Type B pancreatic cell (in vitro differentiated cells): ENCODE results near the gene REV1. TPM values are rescaled to one million over a fixed set of nuclear protein-coding genes. Genes with fewer than 3 reads are reported as not detected.

ENCODE experiments used
- DNase-seq: peaks from one replicate; pipeline ENCODE4 v3.0.0; 2021; ENCODE audit warnings: mixed read lengths; ENCODE audit not compliant: unreplicated experiment; ENCODE audit errors: extremely low spot score
- H3K27ac Mint-ChIP-seq: 2 replicates; pipeline ENCODE4 v1.8.0; 2021; ENCODE audit warnings: mild to moderate bottlenecking, mixed read lengths
- H3K27me3 Mint-ChIP-seq: 2 replicates; pipeline ENCODE4 v1.8.0; 2021; ENCODE audit warnings: mixed read lengths
- H3K36me3 Mint-ChIP-seq: 2 replicates; pipeline ENCODE4 v1.8.0; 2021; ENCODE audit warnings: mixed read lengths
- H3K4me1 Mint-ChIP-seq: one replicate; pipeline ENCODE4 v1.8.0; 2021; ENCODE audit warnings: mixed read lengths; ENCODE audit not compliant: unreplicated experiment
- H3K4me3 Mint-ChIP-seq: 2 replicates; pipeline ENCODE4 v1.8.0; 2021; ENCODE audit warnings: mild to moderate bottlenecking, mixed read lengths
- H3K9me3 Mint-ChIP-seq: 2 replicates; pipeline ENCODE4 v1.8.0; 2021; ENCODE audit warnings: mixed read lengths
- CTCF ChIP-seq: fragments of 200-600 bp; sonication (generic); conservative IDR thresholded peaks from 2 replicates; pipeline ENCODE4 v1.5.0; 2021; ENCODE audit warnings: antibody characterized with exemption, mild to moderate bottlenecking
- total RNA-seq: library from RNA; stranded (reverse); gene quantifications from 2 replicates; pipeline ENCODE4 v1.2.1, GENCODE V29; 2021; ENCODE audit warnings: low replicate concordance

REV1 gene
- total RNA-seq, 1 donor from 2014 or later, result 42.6 TPM

DNA sequence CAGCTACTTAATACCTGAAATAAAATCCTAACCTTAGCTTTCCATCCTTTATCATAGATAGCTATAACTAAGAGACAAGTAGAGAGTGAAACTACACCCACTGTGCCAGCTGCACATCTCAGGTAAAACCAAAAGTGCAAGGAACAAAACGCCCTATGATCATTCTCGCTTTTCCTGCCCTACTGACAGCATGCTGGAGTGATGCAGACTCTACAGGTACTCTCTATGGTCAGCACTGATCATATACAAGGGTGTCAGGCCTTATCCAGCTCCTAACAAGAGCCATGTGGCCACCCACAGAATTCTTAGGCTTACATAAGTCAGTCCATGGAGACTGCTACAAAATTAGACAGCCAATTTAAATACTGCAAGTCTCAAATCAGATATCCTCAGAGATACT lies 45.6 kb downstream of the REV1 start:
- no peak for TF ChIP-seq CTCF
- no peaks in the 10 kb centered on the region for H3K27me3 Mint-ChIP-seq
- H3K4me3 Mint-ChIP-seq, result no peak overlapping the region
- no peaks in the 10 kb centered on the region for H3K9me3 Mint-ChIP-seq
- peak overlapping the region; percentile 45 for H3K27ac Mint-ChIP-seq
- peaks cover 22% of the 10 kb centered on the region for H3K36me3 Mint-ChIP-seq
- no peaks in the 10 kb centered on the region for H3K4me1 Mint-ChIP-seq
- no peak for DNase-seq

DNA sequence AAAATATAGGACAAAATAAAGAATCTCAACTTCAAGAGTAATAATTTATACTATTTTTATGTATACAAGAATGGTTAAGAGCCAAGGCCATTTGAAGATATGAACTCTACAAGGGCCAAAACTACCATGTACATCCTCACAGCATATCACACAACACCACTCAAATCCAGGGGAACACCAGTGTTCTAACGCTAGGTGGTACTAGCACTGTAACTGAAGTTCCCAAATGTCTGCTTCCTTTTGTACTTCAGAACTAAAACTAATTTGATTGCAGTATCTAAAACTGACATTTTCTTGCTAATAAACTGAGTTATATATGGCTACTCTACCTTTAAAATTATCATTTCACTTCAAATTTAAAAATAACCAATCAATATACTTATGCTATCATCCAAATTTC lies 47.0 kb downstream of the REV1 start:
- no peaks in the 10 kb centered on the region for H3K27me3 Mint-ChIP-seq
- peak; percentile 33 for TF ChIP-seq CTCF
- H3K4me3 Mint-ChIP-seq, result no peak overlapping the region
- H3K9me3 Mint-ChIP-seq, result no peaks in the 10 kb centered on the region
- no peak for DNase-seq
- H3K36me3 Mint-ChIP-seq, result peaks cover 11% of the 10 kb centered on the region
- H3K27ac Mint-ChIP-seq, result no peak overlapping the region
- H3K4me1 Mint-ChIP-seq, result no peaks in the 10 kb centered on the region

DNA sequence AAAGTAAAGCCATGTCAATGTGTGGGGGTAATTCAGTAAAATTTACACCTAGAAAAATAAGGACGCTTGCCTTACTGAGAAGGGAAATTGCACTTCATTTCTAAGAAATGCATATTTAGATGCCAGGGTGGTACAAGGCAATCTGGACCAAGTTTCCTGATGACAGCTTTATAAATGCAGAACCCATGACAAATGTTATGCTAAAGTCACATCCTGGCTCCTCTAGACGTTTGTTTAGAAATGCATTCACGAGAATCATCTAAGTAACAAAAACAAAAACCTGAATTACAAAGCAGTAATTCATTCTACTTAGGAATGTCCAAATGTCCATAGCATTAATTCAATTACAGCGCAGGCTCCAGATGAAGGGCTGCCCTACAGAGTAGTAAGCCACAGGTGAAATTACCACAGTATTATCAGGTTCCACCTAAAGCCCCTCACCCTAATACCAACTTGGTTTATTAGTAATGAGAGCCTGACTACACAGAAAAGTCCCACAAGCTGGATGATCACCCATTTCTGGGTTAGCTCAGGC lies 49.8 kb downstream of the REV1 start:
- no peak overlapping the region for H3K4me3 Mint-ChIP-seq
- H3K4me1 Mint-ChIP-seq, result no peaks in the 10 kb centered on the region
- no peak for DNase-seq
- no peak for TF ChIP-seq CTCF
- H3K9me3 Mint-ChIP-seq, result no peaks in the 10 kb centered on the region
- H3K36me3 Mint-ChIP-seq, result peaks cover 6% of the 10 kb centered on the region
- no peaks in the 10 kb centered on the region for H3K27me3 Mint-ChIP-seq
- H3K27ac Mint-ChIP-seq, result no peak overlapping the region

DNA sequence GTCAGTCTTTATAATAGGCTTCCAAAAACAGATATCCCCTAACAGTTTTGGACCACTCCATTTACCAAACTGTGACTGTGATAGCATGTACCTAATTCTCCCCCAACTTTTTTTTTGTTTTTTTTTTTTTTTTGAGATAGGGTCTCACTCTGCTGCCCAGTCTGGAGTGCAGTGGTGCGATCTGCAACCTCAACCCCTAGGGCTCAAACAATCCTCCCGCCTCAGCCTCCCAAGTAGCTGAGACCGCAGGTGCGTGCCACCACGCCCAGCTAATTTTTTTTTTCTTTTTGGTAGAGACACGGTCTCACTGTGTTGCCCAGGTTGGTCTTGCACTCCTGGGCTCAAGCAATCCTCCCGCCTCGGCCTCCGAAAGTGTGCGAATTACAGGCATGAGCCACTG lies 52.9 kb downstream of the REV1 start:
- H3K4me1 Mint-ChIP-seq, result no peaks in the 10 kb centered on the region
- H3K9me3 Mint-ChIP-seq, result no peaks in the 10 kb centered on the region
- H3K4me3 Mint-ChIP-seq, result no peak overlapping the region
- H3K36me3 Mint-ChIP-seq, result no peaks in the 10 kb centered on the region
- no peak for TF ChIP-seq CTCF
- H3K27ac Mint-ChIP-seq, result no peak overlapping the region
- no peaks in the 10 kb centered on the region for H3K27me3 Mint-ChIP-seq
- no peak for DNase-seq

DNA sequence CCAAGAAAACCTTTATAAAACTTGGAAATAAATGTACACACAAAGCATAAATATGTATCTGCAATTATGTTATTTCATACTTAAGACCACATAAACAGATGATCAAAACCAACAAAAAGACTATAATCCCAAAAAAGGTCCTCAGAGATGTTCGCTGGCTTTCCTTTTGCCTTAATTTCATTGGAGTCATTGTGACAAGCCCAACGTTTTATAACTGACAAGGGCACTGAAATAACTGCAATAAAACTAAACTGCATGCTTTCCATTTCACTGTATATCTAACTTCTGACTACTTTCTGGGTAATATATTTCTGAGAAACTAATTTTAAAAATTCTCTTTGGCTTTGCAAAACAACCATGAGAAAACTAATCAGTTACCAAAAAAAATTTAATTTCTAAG lies 56.5 kb downstream of the REV1 start:
- TF ChIP-seq CTCF, result no peak
- Mint-ChIP-seq H3K9me3 (no peaks in the 10 kb centered on the region), H3K4me1 (no peaks in the 10 kb centered on the region), H3K27ac (no peak overlapping the region), H3K4me3 (no peak overlapping the region), H3K27me3 (no peaks in the 10 kb centered on the region), H3K36me3 (peaks cover 16% of the 10 kb centered on the region)
- no peak for DNase-seq
